NB4 (cell line): ENCODE measurements around the gene EVA1A.

Experiments used
- CTCF ChIP-seq: IDR thresholded peaks from one replicate; pipeline ENCODE4 v1.5.1; 2012; ENCODE audit warnings: low read depth, low read length
- MYC ChIP-seq: IDR thresholded peaks from 2 replicates; pipeline ENCODE4 v1.6.1; 2011; ENCODE audit warnings: low read depth, low read length

GRCh38 chr2:75537658-75538057 is 23.1 kb downstream of the EVA1A start:
- TF ChIP-seq CTCF (no peak), MYC (no peak)
